Measurements from ENCODE around the gene DEF6.
"Not testable (repeated sequence)": the region's sequence is repeated elsewhere in the genome, so short reads cannot be mapped to it uniquely, and the experiment has no call there.

DEF6 gene

GRCh38 chr6:35311390-35312075, 13.9 kb downstream of the DEF6 start:
- no peak for DNase-seq

GRCh38 chr6:35312076-35312800, 14.6 kb downstream of the DEF6 start:
- no peak for DNase-seq

- DNase-seq: no peak
Observed at GRCh38 chr6:35312807-35313206, 15.2 kb downstream of the DEF6 start.

GRCh38 chr6:35317483-35318195, 20.0 kb downstream of the DEF6 start:
- DNase-seq: no peak

- peak; percentile 69 for DNase-seq
Observed at GRCh38 chr6:35318196-35319171, 20.9 kb downstream of the DEF6 start.

DNA sequence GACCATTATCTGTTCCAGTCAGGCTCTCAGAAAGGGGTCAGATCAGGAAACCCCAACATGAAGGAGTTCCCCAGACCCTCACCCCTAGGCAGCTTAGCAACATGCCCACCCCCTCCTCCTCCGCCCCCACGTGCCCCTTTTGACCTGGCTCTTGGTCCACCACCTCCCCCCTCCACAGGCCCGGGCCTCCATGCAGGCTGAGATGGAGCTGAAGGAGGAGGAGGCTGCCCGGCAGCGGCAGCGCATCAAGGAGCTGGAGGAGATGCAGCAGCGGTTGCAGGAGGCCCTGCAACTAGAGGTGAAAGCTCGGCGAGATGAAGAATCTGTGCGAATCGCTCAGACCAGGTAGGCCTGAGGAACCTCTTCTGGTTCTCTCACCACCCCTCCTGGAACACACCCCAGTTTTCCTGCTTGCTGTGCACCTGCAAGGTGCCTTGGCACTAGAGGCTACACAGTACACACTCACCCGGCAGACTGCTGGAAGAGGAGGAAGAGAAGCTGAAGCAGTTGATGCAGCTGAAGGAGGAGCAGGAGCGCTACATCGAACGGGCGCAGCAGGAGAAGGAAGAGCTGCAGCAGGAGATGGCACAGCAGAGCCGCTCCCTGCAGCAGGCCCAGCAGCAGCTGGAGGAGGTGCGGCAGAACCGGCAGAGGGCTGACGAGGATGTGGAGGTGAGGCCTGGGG, 21.9 kb downstream of the DEF6 start:
- no peak for DNase-seq

GRCh38 chr6:35320031-35320410, 22.4 kb downstream of the DEF6 start:
- DNase-seq: no peak

GRCh38 chr6:35321091-35321490, 23.5 kb downstream of the DEF6 start:
- no peak for DNase-seq

DNA sequence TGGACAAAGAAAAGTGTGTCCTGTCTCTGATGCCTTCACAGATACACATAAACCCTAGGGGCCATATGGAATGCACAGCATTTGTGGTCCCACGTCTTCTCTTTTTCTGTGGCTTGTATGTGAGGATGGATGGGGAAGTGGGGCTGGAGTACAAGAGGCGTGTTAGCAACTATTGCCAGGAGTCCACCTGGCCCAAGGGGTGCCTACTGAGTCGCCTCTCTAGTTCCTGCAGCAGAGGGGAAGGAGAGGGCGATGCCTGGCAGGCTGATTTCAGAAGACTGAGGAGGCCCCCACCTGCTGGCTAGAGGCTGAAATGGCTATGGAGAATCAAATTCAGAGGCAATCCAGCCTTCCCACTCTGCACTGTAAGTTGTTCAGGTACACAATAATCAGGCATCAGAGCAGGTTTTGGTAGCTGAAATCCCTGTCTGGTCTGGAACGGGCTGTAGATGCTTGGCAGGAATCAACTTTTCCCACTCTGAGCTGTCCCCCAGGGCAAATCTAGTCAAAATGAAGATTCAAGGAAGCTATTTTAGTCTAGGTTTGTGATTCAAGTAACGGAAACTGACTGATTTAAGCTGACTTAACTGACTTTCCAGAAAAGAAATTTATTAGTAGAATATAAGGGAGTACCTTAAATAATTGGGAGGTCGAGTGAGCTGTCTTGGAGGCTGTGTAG, 29.9 kb downstream of the DEF6 start:
- no peak for DNase-seq

DNA sequence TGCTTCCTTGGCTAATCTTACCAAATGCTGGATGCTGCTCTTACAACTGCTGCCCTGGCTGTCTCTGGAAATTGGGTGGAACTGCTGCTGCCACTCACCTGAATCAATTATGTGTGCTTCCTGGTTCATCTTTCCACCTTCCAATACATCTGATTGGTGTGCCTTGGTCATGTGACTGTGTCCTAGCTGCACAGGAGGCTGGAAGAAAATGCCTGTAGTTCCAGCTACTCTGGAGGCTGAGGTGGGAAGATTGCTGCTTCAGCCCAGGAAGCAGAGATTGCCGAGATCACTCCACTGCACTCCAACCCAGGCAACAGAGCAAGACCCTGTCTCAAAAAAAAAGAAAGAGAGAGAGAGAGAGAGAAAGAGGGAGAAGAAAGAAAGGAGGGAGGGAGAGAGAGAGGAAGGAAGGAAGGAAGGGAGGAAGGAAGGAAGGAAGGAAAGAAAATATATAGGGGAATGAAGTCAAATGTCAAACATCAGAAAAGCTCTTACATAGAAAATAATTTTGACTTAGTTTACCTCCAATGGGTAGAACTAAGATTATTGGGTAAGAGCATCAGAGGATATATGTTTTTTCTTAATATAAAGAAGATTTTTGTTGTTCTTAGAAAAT, 30.6 kb downstream of the DEF6 start:
- DNase-seq: no peak

DNA sequence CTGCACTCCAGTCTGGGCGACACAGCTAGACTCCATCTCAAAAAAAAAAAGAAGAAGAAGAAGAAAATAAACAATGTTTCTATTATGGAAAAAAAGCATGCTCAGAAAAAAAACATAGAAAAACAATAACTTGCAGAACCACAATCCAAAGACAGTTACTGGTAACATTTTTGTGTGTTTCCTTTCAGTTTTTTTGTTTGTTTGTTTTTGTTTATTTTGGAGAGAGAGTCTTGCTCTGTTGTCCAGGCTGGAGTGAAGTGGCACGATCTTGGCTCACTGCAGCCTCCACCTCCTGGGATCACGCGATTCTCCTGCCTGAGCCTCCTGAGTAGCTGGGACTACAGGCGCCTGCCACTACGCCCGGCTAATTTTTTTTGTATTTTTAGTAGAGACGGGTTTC, 31.3 kb downstream of the DEF6 start:
- DNase-seq: not testable (repeated sequence)

GRCh38 chr6:35330541-35331119, 33.0 kb downstream of the DEF6 start:
- DNase-seq: no peak

GRCh38 chr6:35332074-35332887, 34.7 kb downstream of the DEF6 start:
- peak; percentile 73 for DNase-seq

GRCh38 chr6:35341557-35341956, 43.9 kb downstream of the DEF6 start:
- DNase-seq: no peak

- DNase-seq: peak; percentile 87
Observed at GRCh38 chr6:35342258-35343091, 44.9 kb downstream of the DEF6 start, which contains the start of gene PPARD. Gene PPARD (plus strand): TSS chr6:35342558. CDS start chr6:35411088, 68,530 bp downstream.

- no peak for DNase-seq
Observed at GRCh38 chr6:35343092-35343834, 45.6 kb downstream of the DEF6 start.

DNA sequence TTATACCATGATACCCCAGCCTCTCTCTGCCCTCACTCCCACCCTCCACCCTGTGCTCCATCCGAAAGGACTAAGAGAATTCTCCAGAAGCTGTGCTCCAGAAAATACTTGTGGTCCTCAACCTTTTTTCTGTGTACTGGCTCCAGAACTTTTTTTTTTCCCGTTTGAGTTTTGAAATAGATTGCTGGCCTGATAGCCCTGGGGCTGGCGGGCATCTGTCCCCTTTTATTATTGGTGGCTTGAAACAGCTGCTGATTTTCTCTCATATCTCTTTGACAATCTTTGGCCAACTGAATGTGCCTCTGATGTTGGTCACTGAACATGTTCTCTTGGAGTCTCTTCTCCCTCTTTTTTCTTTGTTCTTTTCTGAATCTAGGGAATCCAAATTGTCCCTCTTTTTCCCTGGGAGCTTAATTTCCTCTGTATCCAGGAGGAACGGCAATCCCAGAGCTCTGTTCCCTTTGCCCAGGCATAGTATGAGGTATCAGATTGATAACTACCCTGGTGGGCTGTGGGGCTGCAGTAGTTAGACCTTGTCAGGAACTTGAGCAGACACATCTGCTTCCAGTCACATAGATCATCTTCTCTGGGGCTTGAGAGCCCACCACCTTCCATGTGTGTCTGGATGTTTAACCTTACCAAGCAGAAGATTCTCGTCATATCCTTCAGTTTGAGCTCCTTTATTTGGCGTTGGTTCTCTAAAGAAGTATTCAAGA, 46.4 kb downstream of the DEF6 start:
- DNase-seq: no peak

Data from NCI-H2029 (cell line).